Measurements from ENCODE around the gene ATRAID.

- TF ChIP-seq CTCF (IDR thresholded peaks at IDR 0.05) (no peak), POLR2A (IDR thresholded peaks at IDR 0.05) (no peak), POLR2AphosphoS5 (IDR thresholded peaks at IDR 0.05; ENCODE audit: insufficient read depth in 1 of 2, low read depth in 1 of 2) (no peak)
Measured at GRCh38 chr2:27221166-27221565, 9.3 kb downstream of the ATRAID start.
